K562 (cell line): Measurements from ENCODE around the gene ATOH8. TPM values are rescaled to one million over a fixed set of nuclear protein-coding genes. Genes with fewer than 3 reads are reported as not detected.

Experiments used
- ATAC-seq: fragments of 200-7000 bp; cut with Tn5 transposase; 3 replicates; pipeline ENCODE4 v1.9.1; 2020; ENCODE audit warnings: moderate library complexity
- BruUV-seq: library from RNA; stranded (reverse); fragments of 400-500 nt; replicated peaks from 2 replicates; lab custom pipeline; 2021; lab: Mats Ljungman, UMichigan
- CTCF ChIA-PET: fragments of 300-600 bp; formaldehyde crosslinking; extraction: SDS; loops from one replicate; lab custom pipeline; 2021; ENCODE audit warnings: low intra/inter-chr PET ratio; lab: Yijun Ruan, JAX
- POLR2A ChIA-PET: fragments of 300-600, 350-650 bp; sonication (Branson Sonifier 250); formaldehyde crosslinking; extraction: SDS; loops from one replicate; lab custom pipeline; 2021; ENCODE audit warnings: antibody characterized with exemption, inconsistent platforms; lab: Yijun Ruan, JAX
- DNase-seq, 4 experiments: peaks; one replicate each; pipeline versions ENCODE4 v3.0.0 to v3.0.0-alpha.2; 2011 to 2018; ENCODE audit warnings: low spot score in 3 of 4, mixed read lengths in 3 of 4; ENCODE audit errors: extremely low read depth in 1 of 4
- FAIRE-seq: peaks from 2 replicates; lab custom pipeline; 2011; peaks lifted over from hg19 to GRCh38; lab: Jason Lieb, UNC
- H2AFZ ChIP-seq: 2 replicates; pipeline ENCODE4 v1.6.0; 2011; ENCODE audit warnings: low read depth, low read length, control low read depth, inconsistent platforms
- H3K27ac ChIP-seq: fragments of 200-600 bp; 3 replicates; pipeline ENCODE4 v1.8.0; 2011; ENCODE audit warnings: low read depth, mild to moderate bottlenecking, control low read depth, inconsistent platforms, low read length, moderate library complexity, mixed read lengths; ENCODE audit errors: extremely low read depth
- H3K27me3 ChIP-seq, 2 experiments: fragments of 300-600 bp in 1 of 2; 2 replicates in 1 of 2; 3 replicates in 1 of 2; pipeline versions ENCODE4 v1.6.0 to v1.8.0; 2011; ENCODE audit warnings: inconsistent platforms in 2 of 2, low read length in 2 of 2, mild to moderate bottlenecking in 1 of 2, mixed read lengths in 1 of 2, moderate library complexity in 1 of 2; ENCODE audit not compliant: control insufficient read depth in 2 of 2, insufficient read depth in 2 of 2
- H3K36me3 ChIP-seq: fragments of 300-600 bp; 3 replicates; pipeline ENCODE4 v1.8.0; 2011; ENCODE audit warnings: mild to moderate bottlenecking, low read length, inconsistent platforms; ENCODE audit not compliant: control insufficient read depth, insufficient read depth
- H3K4me1 ChIP-seq, 2 experiments: fragments of 200-600 bp in 1 of 2; replicated peaks in 1 of 2; 2 replicates in 1 of 2; 3 replicates in 1 of 2; pipeline versions ENCODE4 v1.5.1 to v1.8.0; 2011; ENCODE audit warnings: inconsistent platforms in 2 of 2, low read length in 2 of 2, mild to moderate bottlenecking in 1 of 2, mixed read lengths in 1 of 2, moderate library complexity in 1 of 2; ENCODE audit not compliant: control insufficient read depth in 2 of 2, insufficient read depth in 2 of 2
- H3K4me2 ChIP-seq: 2 replicates; pipeline ENCODE4 v1.6.1; 2011; ENCODE audit warnings: low read length, control low read depth, inconsistent platforms, mixed read lengths; ENCODE audit not compliant: insufficient read depth
- H3K4me3 ChIP-seq: fragments of 200-600 bp; sonication (generic), shearing (Covaris generic); 2 replicates; pipeline ENCODE4 v1.5.1; 2016; ENCODE audit warnings: control low read depth, inconsistent platforms
- H3K79me2 ChIP-seq: fragments of 200-600 bp; 3 replicates; pipeline ENCODE4 v1.8.0; 2011; ENCODE audit warnings: low read length, inconsistent platforms; ENCODE audit not compliant: control insufficient read depth, insufficient read depth
- H3K9ac ChIP-seq, 2 experiments: 2 replicates each; pipeline versions ENCODE4 v1.6.0 to v1.6.1; 2011; ENCODE audit warnings: low read depth in 2 of 2, low read length in 2 of 2, control low read depth in 1 of 2, inconsistent platforms in 1 of 2, mild to moderate bottlenecking in 1 of 2, mixed read lengths in 1 of 2; ENCODE audit not compliant: insufficient read depth in 1 of 2
- H3K9me1 ChIP-seq: one replicate; pipeline ENCODE4 v1.6.0; 2011; ENCODE audit warnings: inconsistent platforms, mild to moderate bottlenecking, low read length, moderate library complexity; ENCODE audit not compliant: control insufficient read depth, insufficient read depth
- H3K9me3 ChIP-seq: replicated peaks from 2 replicates; pipeline ENCODE4 v1.5.1; 2011; ENCODE audit warnings: low read depth, low read length, inconsistent platforms; ENCODE audit not compliant: control insufficient read depth, insufficient read depth
- H4K20me1 ChIP-seq: replicated peaks from 2 replicates; pipeline ENCODE4 v1.6.1; 2011; ENCODE audit warnings: low read length, inconsistent platforms, mixed read lengths; ENCODE audit not compliant: control insufficient read depth, insufficient read depth
- CBX1 ChIP-seq: sonication (generic); IDR thresholded peaks from 2 replicates; pipeline ENCODE4 v1.6.1; 2016; ENCODE audit warnings: antibody characterized with exemption, low read depth, mild to moderate bottlenecking
- HNRNPH1 ChIP-seq: fragments of 200-400 bp; formaldehyde crosslinking; optimal IDR thresholded peaks from 2 replicates; pipeline ENCODE3; 2017; ENCODE audit warnings: low read depth, mild to moderate bottlenecking, low read length, moderate library complexity
- KLF16 ChIP-seq: IDR thresholded peaks from 2 replicates; pipeline ENCODE4 v1.6.1; 2016; ENCODE audit warnings: antibody characterized with exemption
- SETDB1 ChIP-seq: IDR thresholded peaks from one replicate; pipeline ENCODE4 v1.6.1; 2012; ENCODE audit warnings: low read length, control low read depth, inconsistent platforms
- SMARCB1 ChIP-seq: IDR thresholded peaks from 2 replicates; pipeline ENCODE4 v1.6.1; 2011; ENCODE audit warnings: improper control_type of control experiment, low read depth; ENCODE audit not compliant: insufficient read length
- ZNF174 ChIP-seq: fragments of 250-450 bp; sonication (Bioruptor Pico); IDR thresholded peaks from 2 replicates; pipeline ENCODE4 v1.4.0; 2020; ENCODE audit warnings: mild to moderate bottlenecking
- ZNF224 ChIP-seq: sonication (generic); formaldehyde crosslinking; IDR thresholded peaks from 2 replicates; pipeline ENCODE4 v1.8.0; 2022; ENCODE audit warnings: mild to moderate bottlenecking, missing genetic modification reagents
- ZNF3 ChIP-seq: fragments of 250-450 bp; sonication (Bioruptor Pico); IDR thresholded peaks from 2 replicates; pipeline ENCODE4 v1.5.0; 2021; ENCODE audit warnings: mild to moderate bottlenecking, moderate library complexity
- ZNF57 ChIP-seq: fragments of 450-650 bp; formaldehyde crosslinking; IDR thresholded peaks from 2 replicates; pipeline ENCODE4 v1.4.0; 2020; ENCODE audit warnings: mild to moderate bottlenecking, moderate library complexity
- ZNF778 ChIP-seq: fragments of 450-650 bp; formaldehyde crosslinking; IDR thresholded peaks from 2 replicates; pipeline ENCODE4 v1.4.0; 2020; ENCODE audit warnings: mild to moderate bottlenecking, moderate library complexity
- WGBS: fragments of 100-300 bp; shearing (Covaris generic); methylation state at CpG from one replicate; pipeline ENCODE4 v1.1.6; 2016; ENCODE audit warnings: low coverage, mixed read lengths; ENCODE audit not compliant: insufficient coverage; ENCODE audit errors: missing lambda C conversion rate; 5-methylcytosine and 5-hydroxymethylcytosine counted together
- in situ Hi-C: fragments of 300-500 bp; cut with MboI; formaldehyde crosslinking; loops from 4 replicates; pipeline ENCODE4 v1.15.0; 2018; ENCODE audit warnings: inconsistent platforms, mixed read lengths
- intact Hi-C: fragments of 100-400 bp; cut with micrococcal nuclease; formaldehyde crosslinking; loops from 2 replicates; pipeline ENCODE4 v1.14.2; 2022
- polyA plus RNA-seq, 8 experiments: library from polyadenylated mRNA; depleted of rRNA in 4 of 8; stranded (reverse) in 5 of 8; unstranded in 3 of 8; fragments of >200 nt; fragmentation: Nextera tagmentation in 2 of 8; fragmentation: Illumina TruSeq in 1 of 8; extraction: Ambion mirVana in 2 of 8; extraction: Trizol in 1 of 8; gene quantifications; 2 replicates each; pipeline versions ENCODE4 v1.2.1 to v1.2.3, GENCODE V29; 2011 to 2014; ENCODE audit warnings: inconsistent platforms in 1 of 8, missing spikeins in 1 of 8
- total RNA-seq, 7 experiments: library from RNA; depleted of rRNA in 6 of 7; stranded (reverse); fragments of >200 nt in 6 of 7; fragmentation: Illumina TruSeq in 2 of 7; extraction: Trizol in 2 of 7; gene quantifications; 2 replicates each; pipeline versions ENCODE4 v1.2.1 to v1.2.3, GENCODE V29; 2011 to 2021; ENCODE audit warnings: low replicate concordance in 1 of 7
- TF ChIP-seq, protein P1 (sequence below): fragments of 450-650 bp; formaldehyde crosslinking; IDR thresholded peaks from 2 replicates; pipeline ENCODE4 v1.4.0; 2020; ENCODE audit warnings: mild to moderate bottlenecking
- TF ChIP-seq, protein P2 (sequence below): sonication (generic); formaldehyde crosslinking; IDR thresholded peaks from 2 replicates; pipeline ENCODE4 v1.9.0; 2022; ENCODE audit warnings: mild to moderate bottlenecking, missing genetic modification reagents
- TF ChIP-seq, protein P3 (sequence below), 2 experiments: fragments of 450-650 bp; IDR thresholded peaks; 2 replicates each; pipeline ENCODE4 v1.6.1; 2018; ENCODE audit warnings: mild to moderate bottlenecking in 2 of 2, low read depth in 1 of 2; ENCODE audit not compliant: partially characterized antibody in 2 of 2
- TF ChIP-seq, protein P4 (sequence below), 2 experiments: IDR thresholded peaks in 1 of 2; conservative IDR thresholded peaks in 1 of 2; 2 replicates each; pipeline ENCODE4 v1.6.1; 2016; ENCODE audit warnings: low read depth in 2 of 2, mild to moderate bottlenecking in 1 of 2, missing compliant biosample characterization in 1 of 2, missing genetic modification characterization in 1 of 2, moderate library complexity in 1 of 2

ATOH8 gene
- total and polyA plus RNA-seq, 9 of the 15 experiments (the other 6 are each of a cell fraction or from before 2014, with no cell fraction given), result not detected

DNA sequence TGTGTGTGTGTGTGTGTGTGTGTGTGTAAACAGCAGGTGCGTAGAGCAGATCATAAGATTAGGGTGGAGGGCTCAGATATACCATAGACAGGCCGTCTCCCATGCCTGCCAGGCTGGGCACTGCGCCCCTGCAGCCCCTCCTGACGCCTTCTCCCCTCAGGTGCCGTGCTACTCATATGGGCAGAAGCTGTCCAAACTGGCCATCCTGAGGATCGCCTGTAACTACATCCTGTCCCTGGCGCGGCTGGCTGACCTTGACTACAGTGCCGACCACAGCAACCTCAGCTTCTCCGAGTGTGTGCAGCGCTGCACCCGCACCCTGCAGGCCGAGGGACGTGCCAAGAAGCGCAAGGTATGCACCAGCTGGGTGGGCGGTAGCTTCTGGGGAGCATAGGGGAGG, 10.0 kb downstream of the ATOH8 start:
- Histone ChIP-seq H3K79me2 (no peaks in the 10 kb centered on the region), H3K9me1 (peaks cover 5% of the 10 kb centered on the region), H2AFZ (no peak overlapping the region), H3K4me1 (peaks cover 0 to 8% of the 10 kb centered on the region in 2 experiments; a peak in 2 of 5 replicates), H3K9me3 (no peaks in the 10 kb centered on the region), H3K4me2 (no peak overlapping the region), H3K4me3 (no peak overlapping the region), H3K27ac (no peak overlapping the region), H3K27me3 (peaks cover 47 to 87% of the 10 kb centered on the region in 2 experiments), H3K9ac (no peak overlapping the region), H4K20me1 (no peaks in the 10 kb centered on the region; the same call in 1 of the 2 replicates), H3K36me3 (no peaks in the 10 kb centered on the region)
- 1% methylated on average over 16 of the region's 16 CpGs for WGBS
- DNase-seq (no peak), FAIRE-seq (no peak), ATAC-seq (no peak)
- no TSS peak for BruUV-seq
- in situ Hi-C loops, result no loop called here
- POLR2A ChIA-PET, result interaction anchor here (0.6 to 0.9 kb wide), 2 partner anchors 14 to 15 kb away, joined by 4 read pairs; no protein-coding TSS in a partner anchor
- CTCF ChIA-PET, result no interaction called here
- intact Hi-C loops, result no loop called here
- TF ChIP-seq HNRNPH1 (no peak), ZNF224 (no peak), ZNF778 (no peak), ZNF57 (CRISPR knock-in tag) (no peak), CBX1 (no peak), ZNF174 (no peak), ZNF3 (CRISPR knock-in tag) (no peak), SMARCB1 (no peak), KLF16 (no peak), SETDB1 (no peak)
- TF ChIP-seq, protein P1, sequence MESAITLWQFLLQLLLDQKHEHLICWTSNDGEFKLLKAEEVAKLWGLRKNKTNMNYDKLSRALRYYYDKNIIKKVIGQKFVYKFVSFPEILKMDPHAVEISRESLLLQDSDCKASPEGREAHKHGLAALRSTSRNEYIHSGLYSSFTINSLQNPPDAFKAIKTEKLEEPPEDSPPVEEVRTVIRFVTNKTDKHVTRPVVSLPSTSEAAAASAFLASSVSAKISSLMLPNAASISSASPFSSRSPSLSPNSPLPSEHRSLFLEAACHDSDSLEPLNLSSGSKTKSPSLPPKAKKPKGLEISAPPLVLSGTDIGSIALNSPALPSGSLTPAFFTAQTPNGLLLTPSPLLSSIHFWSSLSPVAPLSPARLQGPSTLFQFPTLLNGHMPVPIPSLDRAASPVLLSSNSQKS (CRISPR knock-in tag), result no peak
- TF ChIP-seq, protein P2, sequence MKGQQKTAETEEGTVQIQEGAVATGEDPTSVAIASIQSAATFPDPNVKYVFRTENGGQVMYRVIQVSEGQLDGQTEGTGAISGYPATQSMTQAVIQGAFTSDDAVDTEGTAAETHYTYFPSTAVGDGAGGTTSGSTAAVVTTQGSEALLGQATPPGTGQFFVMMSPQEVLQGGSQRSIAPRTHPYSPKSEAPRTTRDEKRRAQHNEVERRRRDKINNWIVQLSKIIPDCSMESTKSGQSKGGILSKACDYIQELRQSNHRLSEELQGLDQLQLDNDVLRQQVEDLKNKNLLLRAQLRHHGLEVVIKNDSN (CRISPR knock-in tag), result no peak
- TF ChIP-seq, protein P3, sequence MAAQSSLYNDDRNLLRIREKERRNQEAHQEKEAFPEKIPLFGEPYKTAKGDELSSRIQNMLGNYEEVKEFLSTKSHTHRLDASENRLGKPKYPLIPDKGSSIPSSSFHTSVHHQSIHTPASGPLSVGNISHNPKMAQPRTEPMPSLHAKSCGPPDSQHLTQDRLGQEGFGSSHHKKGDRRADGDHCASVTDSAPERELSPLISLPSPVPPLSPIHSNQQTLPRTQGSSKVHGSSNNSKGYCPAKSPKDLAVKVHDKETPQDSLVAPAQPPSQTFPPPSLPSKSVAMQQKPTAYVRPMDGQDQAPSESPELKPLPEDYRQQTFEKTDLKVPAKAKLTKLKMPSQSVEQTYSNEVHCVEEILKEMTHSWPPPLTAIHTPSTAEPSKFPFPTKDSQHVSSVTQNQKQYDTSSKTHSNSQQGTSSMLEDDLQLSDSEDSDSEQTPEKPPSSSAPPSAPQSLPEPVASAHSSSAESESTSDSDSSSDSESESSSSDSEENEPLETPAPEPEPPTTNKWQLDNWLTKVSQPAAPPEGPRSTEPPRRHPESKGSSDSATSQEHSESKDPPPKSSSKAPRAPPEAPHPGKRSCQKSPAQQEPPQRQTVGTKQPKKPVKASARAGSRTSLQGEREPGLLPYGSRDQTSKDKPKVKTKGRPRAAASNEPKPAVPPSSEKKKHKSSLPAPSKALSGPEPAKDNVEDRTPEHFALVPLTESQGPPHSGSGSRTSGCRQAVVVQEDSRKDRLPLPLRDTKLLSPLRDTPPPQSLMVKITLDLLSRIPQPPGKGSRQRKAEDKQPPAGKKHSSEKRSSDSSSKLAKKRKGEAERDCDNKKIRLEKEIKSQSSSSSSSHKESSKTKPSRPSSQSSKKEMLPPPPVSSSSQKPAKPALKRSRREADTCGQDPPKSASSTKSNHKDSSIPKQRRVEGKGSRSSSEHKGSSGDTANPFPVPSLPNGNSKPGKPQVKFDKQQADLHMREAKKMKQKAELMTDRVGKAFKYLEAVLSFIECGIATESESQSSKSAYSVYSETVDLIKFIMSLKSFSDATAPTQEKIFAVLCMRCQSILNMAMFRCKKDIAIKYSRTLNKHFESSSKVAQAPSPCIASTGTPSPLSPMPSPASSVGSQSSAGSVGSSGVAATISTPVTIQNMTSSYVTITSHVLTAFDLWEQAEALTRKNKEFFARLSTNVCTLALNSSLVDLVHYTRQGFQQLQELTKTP (IDR thresholded peaks at IDR 0.05; ENCODE audit: low read depth in 1 of 2, partially characterized antibody in 2 of 2), result no peak
- TF ChIP-seq, protein P4, sequence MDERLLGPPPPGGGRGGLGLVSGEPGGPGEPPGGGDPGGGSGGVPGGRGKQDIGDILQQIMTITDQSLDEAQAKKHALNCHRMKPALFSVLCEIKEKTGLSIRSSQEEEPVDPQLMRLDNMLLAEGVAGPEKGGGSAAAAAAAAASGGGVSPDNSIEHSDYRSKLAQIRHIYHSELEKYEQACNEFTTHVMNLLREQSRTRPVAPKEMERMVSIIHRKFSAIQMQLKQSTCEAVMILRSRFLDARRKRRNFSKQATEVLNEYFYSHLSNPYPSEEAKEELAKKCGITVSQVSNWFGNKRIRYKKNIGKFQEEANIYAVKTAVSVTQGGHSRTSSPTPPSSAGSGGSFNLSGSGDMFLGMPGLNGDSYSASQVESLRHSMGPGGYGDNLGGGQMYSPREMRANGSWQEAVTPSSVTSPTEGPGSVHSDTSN (CRISPR knock-in tag; IDR thresholded peaks at IDR 0.05; ENCODE audit: low read depth), result no peak
- TF ChIP-seq, protein P4 (tag; conservative IDR thresholded peaks at IDR 0.05; ENCODE audit: low read depth), result no peak
